HTR-8/SVneo (cell line): ENCODE measurements around the gene GLDN.

Experiments
- DNase-seq: peaks from one replicate; pipeline ENCODE4 v3.0.0; 2011; ENCODE audit warnings: low spot score, mixed read lengths; ENCODE audit not compliant: insufficient read length
- FAIRE-seq: peaks from 2 replicates; lab custom pipeline; 2011; peaks lifted over from hg19 to GRCh38; lab: Jason Lieb, UNC

The GLDN gene

DNA sequence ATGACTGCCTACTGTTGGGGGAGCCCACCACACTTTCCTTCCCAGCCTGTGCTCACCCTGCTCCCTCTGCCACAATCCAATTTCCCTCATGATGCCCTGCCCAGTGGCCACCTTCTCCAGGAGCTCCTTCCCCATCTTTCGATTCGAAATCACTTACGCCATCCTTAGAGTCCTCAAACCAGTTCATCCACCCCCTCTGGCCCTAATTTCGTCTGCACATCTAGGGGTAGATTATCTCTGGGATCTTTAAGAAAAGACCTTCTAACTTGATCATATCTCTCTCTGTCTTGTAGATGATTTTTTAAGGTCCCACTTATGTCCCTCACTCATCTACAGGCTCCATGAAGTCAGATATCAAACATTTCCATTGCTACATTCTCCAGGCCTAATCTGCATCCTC is 20.1 kb upstream of the GLDN start:
- FAIRE-seq (no peak), DNase-seq (no peak)

DNA sequence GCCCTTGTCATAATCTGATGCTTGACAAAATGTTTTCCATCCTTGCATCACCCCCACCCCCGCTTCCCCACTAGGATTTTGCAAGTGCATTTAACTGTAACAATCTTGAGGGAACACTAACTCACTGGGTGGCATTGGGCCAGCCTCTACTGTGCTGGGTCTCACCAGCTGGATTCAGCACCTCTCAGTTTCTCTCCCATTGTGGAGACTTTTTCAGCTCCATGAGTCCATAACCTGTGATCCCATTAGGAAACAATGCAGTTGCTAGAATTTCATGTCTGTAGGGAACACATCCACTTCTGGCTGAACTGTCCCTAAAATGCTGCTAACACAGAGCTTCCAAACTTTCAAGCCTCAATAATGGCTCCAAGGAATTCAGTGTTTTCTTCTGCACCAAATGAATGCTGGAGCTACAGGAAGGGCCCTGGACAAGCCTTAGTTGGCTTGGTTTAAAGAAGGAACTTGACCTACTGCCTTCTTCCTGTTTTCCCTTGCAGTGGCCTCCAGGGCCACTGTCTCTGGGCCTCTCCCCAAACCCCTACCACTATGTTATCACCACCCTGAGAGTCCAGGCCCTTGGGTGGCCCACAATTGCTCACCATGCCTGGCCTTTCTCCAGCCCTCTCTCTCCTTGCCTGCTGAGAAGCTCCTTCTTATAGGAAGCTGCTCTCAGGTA is 18.7 kb upstream of the GLDN start:
- FAIRE-seq (no peak), DNase-seq (no peak)

DNA sequence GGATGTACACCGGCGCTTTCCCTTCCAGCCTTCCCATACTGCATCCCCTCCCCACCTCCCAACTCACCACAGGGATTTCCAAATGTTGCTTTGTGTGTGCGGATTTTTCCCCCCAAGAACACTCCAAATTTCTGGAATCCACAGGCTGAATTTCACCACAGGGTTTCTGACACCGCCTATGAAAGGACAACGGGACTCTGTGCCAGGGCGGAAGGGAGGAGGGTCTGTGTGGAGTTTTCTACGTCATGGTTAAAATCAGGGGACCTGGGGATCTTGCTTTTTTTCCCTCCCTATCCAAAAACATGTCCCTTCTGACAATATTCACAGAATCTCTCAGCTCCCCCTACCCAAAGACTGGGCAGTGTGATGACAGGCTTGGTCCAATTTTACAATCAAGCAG is 17.7 kb upstream of the GLDN start:
- no peak for FAIRE-seq
- no peak for DNase-seq

DNA sequence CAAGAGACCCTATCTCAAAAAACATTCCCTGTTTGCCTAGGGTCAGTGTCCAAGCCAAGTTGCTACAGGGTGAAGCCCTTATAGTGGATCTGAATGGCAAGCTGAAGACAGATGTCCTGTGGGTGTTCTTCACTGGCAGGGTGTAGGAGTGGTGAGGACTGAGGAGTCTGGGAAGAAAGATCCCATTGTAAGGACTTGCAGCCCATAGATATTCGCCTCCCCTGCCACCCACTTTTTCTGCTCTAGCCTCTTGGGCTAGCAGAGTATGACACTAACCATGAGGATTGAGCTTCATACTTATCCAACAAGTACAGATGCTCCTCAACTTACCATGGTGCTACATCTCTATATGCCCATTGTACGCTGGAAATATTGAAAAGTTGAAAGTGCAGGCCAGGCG is 16.3 kb upstream of the GLDN start:
- FAIRE-seq = no peak
- no peak for DNase-seq

DNA sequence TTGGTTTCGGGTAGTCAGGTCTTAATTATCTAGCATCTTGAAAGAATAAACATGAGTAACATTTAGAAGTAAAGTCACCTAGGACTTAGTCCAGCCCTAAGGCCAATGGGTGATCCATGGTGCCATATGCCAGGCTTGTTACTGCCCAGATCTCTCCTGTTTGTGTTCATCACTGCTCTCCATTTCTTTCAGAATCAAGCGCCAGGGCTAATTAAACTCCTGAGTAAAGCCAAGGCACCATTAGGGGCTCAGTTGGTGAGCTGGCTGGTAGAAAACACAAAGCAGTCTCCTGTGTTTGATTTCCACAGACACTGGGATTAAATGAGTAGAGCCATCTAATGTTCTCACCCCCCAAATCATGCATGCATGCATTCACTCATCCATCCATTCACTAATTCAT is 14.4 kb upstream of the GLDN start:
- FAIRE-seq = no peak

DNA sequence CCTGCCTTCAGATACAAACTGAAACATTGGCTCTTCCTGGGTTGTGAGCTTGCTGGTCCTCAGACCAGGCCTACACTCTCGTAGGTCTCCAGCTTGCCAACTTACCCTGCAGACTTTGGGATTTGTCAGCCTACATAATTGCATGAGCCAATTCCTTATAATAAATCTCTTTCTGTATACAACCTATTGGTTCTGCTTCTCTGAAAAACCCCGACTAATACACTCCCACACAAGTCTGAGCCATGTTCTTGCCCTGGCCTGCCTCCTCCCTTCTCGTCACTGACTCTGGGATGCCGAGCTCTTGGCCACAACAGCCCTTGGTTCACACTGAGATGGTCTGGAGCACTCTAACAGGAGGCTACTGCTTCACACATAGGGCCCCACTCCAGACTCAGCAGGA is 12.5 kb upstream of the GLDN start:
- no peak for FAIRE-seq
- DNase-seq = no peak

More for the DNA sequence above, 14.4 kb upstream of the GLDN start:
- no peak for DNase-seq

DNA sequence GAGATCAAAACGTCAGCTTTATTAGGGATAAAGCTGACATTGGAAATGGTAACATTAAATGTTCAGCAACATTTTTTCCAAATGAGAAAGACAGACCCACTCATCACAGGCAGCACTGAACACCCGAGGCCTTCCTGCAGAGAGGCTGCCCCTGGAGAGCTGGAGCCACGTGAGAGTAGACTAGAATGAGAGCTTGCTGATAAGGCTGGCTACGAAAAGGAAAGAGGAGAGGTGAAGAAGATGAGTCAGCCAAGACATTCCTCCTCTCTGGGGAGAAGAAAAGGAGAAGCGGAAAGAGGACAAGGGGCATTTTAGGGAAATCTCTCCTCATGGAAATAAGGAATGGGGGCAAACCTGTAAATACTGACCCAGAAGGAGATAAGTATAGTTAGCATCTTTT is 10.3 kb upstream of the GLDN start:
- FAIRE-seq (no peak), DNase-seq (no peak)

DNA sequence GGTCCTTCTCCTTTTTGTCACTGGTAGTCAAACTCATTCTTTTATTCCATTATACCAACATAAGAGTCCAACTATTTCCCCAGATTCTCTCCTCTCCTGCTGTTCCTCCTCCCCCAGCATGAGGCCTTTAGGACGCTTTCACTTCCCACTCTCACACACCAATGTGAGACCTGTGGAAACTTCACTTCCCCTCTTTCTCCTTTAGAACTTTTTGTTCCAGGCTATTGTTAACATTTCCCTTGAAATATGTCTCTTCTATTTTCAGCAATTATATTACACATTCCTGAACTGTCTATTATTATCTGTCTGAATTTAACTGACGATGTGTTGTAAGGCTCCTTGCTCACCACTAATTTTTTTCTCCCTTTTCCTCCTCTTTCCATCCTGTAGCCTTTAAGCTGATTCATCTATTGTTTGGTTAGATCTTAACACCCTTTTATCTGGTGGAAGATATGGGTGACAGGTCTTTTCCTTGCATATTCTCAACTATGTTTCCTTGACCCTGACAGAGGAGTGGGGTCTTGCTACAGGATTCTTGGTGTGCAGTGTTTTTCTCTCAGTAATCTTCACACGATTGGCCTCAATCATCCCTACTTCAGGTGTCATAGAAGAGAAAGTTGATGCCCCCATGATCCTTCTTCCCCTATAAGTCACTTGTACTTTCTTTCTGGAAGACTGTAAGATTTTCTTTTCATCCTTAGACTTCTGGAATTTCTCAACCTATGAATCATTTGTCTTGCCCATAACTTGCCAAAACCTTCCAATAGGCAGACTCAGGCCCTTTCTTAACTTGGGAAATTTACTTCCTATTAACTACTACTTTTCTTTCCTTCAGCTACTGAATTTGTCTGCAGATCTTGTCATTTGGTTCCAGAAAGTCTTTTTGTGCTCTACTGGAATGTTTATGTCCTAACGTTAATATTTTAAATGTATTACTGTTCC is 9.0 kb upstream of the GLDN start:
- DNase-seq = no peak
- FAIRE-seq = no peak

DNA sequence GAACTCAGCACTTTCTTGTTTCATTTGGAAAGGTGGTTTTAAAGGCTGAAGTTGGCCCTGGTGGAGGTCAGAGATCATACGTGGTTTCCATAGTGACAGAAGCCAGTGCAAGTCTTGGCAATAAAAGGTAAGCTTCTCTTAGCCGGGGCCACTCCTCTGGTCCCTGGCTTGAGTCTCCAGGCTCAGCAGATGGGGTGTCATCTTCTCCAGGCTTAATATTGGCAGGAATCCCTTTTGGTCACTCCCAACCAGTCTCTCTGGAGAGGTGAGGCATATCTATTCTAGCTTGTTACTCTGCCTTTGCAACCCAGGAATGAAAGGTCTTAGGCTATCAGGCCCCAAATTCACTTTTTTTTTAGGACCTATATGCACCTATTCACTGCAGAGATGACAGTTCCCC is 7.9 kb upstream of the GLDN start:
- DNase-seq (no peak), FAIRE-seq (no peak)

DNA sequence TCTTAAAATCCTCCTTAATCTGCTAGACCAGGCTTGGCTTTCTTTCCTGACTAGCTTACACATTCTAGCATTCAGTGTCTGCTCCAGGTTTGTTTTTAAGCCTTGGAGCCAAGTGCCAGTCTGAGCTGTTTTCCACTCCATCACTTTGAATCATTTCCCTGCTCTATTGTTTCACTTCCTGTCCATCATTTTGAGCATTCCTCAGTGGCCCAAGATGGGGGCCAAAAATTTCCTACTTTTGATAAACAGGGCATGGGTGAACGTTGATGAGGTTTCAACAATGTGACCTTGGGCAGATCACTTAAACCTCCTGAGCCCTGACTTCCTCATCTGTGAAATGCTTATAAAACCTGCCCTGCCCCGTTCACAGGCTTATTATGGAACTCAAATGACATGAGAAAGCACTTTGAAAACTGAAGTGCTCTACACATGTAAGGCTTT is 7.4 kb upstream of the GLDN start:
- FAIRE-seq (no peak), DNase-seq (no peak)

DNA sequence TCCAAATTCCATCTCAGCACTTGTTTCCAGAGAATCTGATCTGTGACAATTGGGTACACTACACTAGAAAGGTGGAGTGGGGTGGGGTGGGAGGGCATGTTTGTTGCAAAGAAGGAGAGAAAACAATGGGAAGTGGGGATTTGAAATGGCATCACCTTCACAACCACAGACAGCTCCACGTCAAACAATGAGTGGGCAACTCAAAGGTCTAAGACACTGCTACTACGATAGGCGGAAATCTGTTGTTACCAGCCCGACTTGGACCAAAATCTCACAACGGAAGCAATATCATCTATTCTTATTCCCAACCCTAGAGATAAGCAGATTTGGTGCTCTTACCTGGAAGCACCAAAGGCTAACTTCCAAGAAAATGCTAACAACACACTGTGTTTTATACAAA is 6.4 kb upstream of the GLDN start:
- DNase-seq (no peak), FAIRE-seq (no peak)

DNA sequence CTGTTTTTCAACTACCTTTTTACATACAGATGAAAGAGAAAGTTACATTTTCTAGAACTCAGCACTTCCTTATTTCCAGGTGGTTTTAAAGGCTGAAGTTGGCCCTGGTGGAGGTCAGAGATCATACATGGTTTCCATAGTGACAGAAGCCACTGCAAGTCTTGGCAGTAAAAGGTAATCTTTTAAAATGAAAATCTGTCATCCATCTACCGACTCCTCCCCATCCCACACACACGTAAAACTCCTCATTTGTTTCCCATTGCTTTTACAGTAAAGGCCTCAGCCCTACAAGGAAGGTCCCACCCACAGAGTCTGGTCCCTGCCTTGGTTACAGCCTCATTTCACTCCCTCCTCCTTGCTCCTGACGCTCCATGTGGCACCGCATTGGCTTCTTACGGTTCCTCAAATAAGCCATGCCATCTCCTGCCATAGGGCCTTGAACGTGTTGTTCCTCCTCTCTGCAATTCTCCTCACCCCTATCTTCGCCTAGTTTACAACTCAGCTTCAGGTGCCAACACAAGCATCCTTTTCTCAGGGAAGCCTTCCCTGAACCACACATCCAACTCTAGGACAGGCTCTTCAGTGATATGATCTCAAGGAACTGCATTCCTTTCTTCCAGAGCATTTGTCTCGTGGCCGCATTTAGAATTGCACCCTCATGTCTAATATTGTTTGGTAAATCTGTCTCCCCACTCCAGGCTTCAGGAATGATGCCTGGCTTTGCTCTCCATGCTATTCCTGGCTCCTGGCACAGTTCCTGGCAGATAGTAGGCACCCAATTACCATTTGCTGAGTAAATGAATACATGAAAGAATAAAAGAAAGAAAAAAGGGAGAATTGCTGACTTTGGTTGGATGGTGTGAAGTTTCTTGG is 5.7 kb upstream of the GLDN start:
- FAIRE-seq (no peak), DNase-seq (no peak)

DNA sequence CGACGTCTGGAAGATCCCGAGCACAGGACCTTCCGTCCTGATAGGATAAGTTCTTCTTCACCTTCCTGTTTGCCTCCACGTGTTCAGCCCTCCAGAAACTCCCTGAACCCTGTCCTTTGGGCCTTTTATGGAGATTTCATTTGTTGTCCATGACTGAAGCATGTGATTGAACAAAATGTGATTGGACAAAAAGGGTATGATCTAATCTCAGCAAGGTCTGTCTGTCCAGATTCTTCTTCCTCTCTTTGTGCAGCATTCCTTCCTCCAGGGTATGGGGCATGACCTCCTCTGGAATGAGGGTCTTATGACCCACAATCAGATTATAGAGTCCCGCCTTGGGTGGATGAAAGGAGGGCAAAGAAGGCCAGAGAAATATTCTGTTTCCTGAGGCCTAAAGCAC is 3.0 kb upstream of the GLDN start, which contains the start of gene CYP19A1:
Gene CYP19A1 (minus strand): TSS at position 101 of the 400 bp plus-strand sequence. CDS start 95,684 bp downstream, outside the sequence.
- no peak for FAIRE-seq
- DNase-seq = no peak

DNA sequence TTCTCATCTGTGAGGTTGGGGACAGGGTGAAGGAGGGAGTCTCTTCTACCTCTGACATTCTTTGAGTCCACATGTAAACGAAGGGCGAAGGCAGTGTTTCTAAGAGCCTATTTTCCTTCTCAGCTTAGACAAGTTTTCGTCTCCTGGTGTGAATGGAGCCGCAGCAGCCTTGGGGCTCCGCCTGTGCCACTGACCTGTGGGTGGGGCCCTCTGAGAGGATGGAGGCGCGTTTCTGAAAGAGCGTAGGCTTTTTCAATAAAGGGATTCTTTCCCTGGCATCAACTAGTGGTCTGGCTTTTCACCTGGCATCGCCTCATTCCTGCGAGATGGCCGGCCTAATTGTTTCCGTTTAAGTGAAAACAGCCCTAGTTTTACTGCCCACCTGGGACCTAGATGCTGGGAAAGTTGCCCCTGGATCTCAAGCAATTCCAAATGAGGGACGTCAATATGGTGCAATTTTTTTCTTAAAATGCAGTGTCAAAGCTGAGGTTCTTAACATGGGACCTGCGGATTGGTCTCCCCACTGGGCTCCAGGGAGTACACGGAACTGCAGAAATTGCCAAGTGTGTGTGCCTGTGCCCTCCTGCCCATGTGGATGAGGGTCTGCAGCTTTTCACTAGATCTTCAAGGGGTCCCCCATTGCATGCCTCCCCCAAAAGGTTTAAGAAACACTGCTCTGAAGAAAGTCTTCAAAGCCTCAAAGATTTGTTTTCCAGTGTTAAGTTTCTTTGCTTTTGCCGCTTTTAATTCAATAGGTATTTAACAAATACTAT is 958 bp downstream of the GLDN start:
- no peak for DNase-seq

DNA sequence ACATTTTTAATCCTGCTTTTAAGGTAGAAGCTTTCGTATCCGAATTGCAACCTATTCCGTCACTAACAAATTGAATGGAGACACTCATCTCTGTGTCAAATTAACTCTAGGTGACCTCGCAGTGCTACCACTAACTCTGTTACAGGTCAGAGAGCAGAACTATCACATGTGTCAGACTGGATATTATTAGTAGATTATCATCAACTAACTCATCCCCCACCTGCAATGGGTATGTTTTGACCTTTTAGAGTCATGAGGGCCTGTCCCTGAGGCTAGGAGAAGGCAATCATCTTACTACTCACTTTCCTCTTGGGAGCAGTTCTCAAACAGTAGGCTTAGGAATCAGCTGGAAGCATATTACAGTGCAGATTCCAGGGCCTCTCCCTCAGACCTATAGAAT is 2.0 kb downstream of the GLDN start:
- DNase-seq (no peak), FAIRE-seq (no peak)

More for the DNA sequence above, 958 bp downstream of the GLDN start:
- FAIRE-seq = no peak

DNA sequence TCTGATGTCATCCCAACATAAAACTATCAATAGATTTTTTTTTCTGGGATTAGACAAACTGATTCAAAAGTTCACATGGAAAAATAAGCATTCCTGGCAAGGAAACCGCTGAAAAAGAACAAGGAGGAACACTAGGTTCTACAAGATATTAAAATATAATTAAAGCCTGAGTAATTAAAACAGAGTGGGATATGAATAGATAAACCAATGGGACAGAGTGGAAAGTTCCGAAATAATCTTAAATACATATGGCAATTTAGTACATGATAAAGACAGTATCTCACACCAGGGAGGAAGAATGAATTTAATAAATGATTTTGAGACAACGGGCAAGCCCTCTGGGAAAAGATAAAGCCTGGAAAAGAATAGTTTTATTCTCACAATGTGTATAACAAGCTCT is 4.7 kb downstream of the GLDN start:
- DNase-seq (no peak), FAIRE-seq (no peak)

DNA sequence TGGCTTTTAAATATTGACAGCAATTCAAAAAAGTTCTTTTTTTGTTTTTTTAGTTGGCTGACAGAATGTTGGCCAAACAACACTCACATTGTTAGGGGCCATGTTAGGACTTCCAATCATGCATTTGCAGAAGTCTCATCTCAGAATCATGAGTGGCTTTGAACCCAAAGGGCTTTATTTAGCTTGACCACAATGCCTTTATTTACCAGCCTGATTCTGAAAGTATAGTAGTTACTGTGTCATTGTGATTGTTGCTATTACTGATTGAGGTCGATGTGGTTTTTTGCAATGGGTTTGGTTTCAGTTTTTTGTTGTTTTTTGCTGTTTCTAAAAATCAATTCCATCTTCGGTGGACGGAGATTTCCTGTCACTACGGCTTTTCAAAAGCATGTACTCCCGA is 7.2 kb downstream of the GLDN start:
- DNase-seq (no peak), FAIRE-seq (no peak)

DNA sequence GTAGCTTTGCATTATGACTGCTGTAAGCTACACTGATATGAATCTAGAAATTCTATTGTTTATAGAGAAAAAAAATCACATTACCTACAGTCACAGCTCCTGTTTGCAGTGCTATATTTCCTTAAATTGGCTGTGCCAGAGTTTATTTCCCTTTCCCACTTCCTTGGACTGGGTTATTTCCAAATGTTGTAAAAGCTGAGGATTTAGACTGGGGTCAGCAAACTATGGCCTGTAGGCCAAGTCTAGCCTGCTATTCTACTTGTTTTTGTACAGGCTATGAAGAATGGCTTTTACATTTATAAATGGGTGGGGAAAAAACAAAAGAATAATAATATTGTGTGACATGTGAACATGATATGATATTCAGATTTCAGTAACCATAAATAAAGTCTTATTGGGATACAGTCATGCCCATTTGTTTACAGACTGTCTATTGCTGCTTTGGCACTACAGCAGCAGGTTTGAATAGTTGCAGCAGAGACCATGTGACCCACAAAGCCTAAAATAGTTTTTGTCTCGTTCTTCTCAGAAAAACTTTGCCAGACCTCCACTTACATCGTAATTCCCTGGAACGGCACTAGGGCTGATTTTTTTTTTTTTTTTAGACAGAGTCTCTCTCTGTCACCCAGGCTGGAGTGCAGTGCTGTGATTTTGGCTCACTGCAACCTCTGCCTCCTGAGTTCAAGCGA is 7.8 kb downstream of the GLDN start:
- DNase-seq (no peak), FAIRE-seq (no peak)

DNA sequence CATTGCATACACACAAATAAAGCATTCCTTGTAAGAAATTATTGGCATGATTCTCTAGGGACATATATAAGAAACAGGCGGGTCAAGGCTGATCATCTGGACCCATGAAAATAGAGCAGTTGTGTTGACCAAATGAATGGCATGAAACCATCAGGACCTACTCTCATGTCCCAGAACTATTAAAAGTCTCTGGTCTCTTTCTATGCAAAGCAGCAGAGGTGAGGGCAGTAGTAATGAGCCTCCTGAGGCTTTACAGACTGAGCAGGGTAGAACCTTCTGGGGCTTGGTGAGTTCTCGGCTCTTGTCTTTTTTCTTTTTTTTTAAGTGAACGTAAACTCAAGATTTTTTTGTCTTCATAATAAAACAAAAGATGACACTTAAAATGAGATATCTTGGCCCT is 9.3 kb downstream of the GLDN start:
- FAIRE-seq (no peak), DNase-seq (no peak)
